Esophagus (tissue), 2 donors: Measurements from ENCODE around the gene CRYGN. TPM values are rescaled to one million over a fixed set of nuclear protein-coding genes. Genes with fewer than 3 reads are reported as not detected.

ENCODE experiments used
- H3K27ac ChIP-seq, 2 donors: one replicate each; pipeline ENCODE4 v1.5.1; 2013; ENCODE audit warnings: low read depth in 2 of 2, mild to moderate bottlenecking in 2 of 2, inconsistent platforms in 1 of 2, low read length in 1 of 2, moderate library complexity in 1 of 2
- H3K27me3 ChIP-seq, 2 donors: one replicate each; pipeline ENCODE4 v1.6.1; 2013; ENCODE audit warnings: low read length in 2 of 2, control low read depth in 1 of 2, mild to moderate bottlenecking in 1 of 2; ENCODE audit not compliant: insufficient read depth in 2 of 2, control insufficient read depth in 1 of 2
- H3K36me3 ChIP-seq, 2 donors: one replicate each; pipeline ENCODE4 v1.6.1; 2013; ENCODE audit warnings: low read length in 1 of 2; ENCODE audit not compliant: control insufficient read depth in 2 of 2, insufficient read depth in 2 of 2
- H3K4me1 ChIP-seq, 2 donors: one replicate each; pipeline ENCODE4 v1.6.1; 2013; ENCODE audit warnings: low read length in 1 of 2; ENCODE audit not compliant: control insufficient read depth in 2 of 2, insufficient read depth in 2 of 2
- H3K4me3 ChIP-seq, 2 donors: one replicate each; pipeline ENCODE4 v1.5.1; 2013; ENCODE audit warnings: low read length in 2 of 2, mild to moderate bottlenecking in 2 of 2, low read depth in 1 of 2, moderate library complexity in 1 of 2
- H3K9me3 ChIP-seq, 2 donors: one replicate each; pipeline ENCODE4 v1.6.1; 2013; ENCODE audit warnings: mild to moderate bottlenecking in 2 of 2, low read depth in 1 of 2, low read length in 1 of 2, moderate library complexity in 1 of 2; ENCODE audit not compliant: control insufficient read depth in 2 of 2, insufficient read depth in 1 of 2
- WGBS, 2 donors: extraction: QIAGEN DNeasy Blood & Tissue Kit; methylation state at CpG; one replicate each; pipeline ENCODE4 v1.1.7; 2013; 5-methylcytosine and 5-hydroxymethylcytosine counted together
- polyA plus RNA-seq, 2 donors: library from polyadenylated mRNA; stranded (reverse); fragments of 200-250 nt; gene quantifications; one replicate each; pipeline ENCODE4 v1.2.3, GENCODE V29; 2013
- donor health status: healthy with polysubstance abuse.
- donor health status: Bipolar disorder and iron deficiency.

CRYGN gene
- polyA plus RNA-seq, 2 donors: 0.01 TPM; not detected in 1

DNA sequence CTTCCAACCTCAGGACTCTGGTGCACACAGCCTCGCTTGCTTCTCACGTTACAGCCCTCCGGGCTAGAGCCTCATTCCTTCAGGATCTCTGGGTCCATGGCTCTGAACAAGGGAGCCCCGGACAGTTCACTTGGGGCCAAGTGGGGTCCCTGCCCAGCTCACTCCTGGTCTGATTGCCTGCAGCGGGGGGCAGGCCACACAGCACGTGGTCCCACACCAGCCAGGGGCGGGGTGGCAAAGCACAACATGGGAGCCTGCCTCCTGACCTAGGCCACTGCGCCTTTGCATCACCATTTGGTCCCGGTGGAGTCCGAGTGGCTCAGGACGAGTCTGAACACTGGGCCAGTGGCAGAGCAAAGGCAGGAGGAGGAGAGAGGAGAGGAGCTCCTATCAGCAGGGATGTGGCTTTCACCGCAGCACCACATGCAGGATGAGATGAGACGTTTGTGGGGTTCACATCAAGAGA lies 13.4 kb upstream of the CRYGN start:
- Histone ChIP-seq H3K36me3 (no peaks in the 10 kb centered on the region), H3K27ac (no peak overlapping the region), H3K27me3 (no peaks in the 10 kb centered on the region), H3K4me3 (no peak overlapping the region), H3K4me1 (peaks cover 0 to under 1% of the 10 kb centered on the region in 2 donors), H3K9me3 (no peaks in the 10 kb centered on the region)
- 84 to 86% methylated on average over 13 of the region's 13 CpGs for WGBS, 2 donors

DNA sequence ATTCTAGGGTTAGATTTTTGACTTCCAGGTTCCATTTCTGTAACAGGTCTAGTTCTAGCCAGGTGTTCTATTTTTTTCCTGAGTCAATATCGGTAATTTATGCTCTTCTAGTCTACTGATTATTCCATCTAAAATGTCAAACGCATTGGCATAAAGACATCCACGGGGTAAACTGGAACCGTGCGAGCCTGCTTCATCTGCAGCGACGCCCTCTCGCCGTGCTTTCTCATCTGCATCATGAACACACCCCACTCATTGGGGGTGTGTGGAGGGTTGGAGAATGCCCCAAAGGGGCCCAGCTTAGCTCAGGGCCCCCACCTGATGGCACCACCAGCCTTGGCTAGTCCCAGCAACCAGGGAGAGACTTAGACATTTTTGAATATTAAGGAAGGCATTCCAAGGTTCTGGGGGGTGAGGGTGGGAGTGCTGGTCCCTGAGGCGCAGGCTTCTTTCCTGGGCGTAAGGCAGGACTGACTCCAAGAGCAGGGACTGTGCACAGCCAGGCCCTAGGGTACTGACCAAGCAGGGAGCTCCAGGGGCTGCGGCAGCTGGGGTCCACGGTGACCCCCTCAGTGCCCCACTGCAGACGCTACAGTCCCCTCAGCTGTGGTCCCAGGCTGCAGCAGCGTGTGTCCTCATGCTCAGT lies 12.9 kb upstream of the CRYGN start:
- no peaks in the 10 kb centered on the region for H3K36me3 ChIP-seq
- no peak overlapping the region for H3K4me3 ChIP-seq
- no peaks in the 10 kb centered on the region for H3K9me3 ChIP-seq
- no peaks in the 10 kb centered on the region for H3K27me3 ChIP-seq
- no peak overlapping the region for H3K27ac ChIP-seq
- peaks cover 0 to 4% of the 10 kb centered on the region in 2 donors for H3K4me1 ChIP-seq
- WGBS, 2 donors: 84 to 86% methylated on average over 15 of the region's 15 CpGs

DNA sequence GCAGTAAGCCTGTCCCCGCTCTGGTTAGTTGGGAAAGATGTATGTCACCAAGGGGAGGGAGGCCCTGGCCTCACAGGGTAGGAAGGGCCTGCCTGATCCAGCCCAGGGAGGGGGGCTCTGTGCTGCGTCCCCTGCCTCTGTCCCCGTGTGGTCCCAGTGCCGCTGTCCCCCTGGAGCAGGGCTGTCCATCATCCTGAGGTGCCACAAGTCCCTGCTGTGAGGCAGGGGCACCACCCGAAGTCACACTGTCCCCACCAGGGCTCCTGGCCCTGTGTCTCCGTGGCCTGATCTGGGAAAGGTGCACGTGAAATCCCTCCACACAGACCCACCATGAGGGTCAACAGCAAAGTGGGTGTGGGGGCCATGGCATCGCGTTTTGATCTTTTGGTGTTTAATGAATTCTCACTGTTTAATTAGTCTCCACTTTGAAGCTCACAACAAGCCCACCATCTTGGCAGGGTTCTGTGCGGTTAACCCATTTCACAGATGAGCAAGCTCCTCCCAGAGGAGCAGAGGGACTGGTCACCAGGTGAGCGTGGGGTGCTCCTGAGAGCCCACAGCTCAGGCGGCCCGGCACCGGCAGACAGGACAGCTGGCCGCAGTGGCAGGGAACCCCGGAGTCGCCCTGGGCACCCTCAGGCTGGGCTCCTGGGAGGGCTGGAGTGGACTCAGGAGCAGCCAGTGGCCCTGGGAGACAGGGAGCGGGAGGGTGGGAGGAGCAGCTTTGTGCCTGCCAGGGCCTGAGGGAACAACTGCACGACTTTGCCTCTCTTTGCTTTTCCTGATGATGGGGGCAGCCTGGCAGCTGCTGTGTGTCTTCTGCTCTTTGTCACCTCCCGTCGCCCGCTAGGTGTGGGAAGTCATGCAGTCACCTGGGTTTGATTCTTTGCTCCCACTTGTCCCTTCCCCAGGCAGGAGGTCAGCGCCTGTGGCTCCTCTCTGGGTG lies 12.0 kb upstream of the CRYGN start:
- H3K27me3 ChIP-seq: no peaks in the 10 kb centered on the region
- WGBS, 2 donors: 83% methylated on average over 23 of the region's 23 CpGs
- H3K4me1 ChIP-seq: peaks cover 0 to 4% of the 10 kb centered on the region in 2 donors
- no peaks in the 10 kb centered on the region for H3K9me3 ChIP-seq
- no peaks in the 10 kb centered on the region for H3K36me3 ChIP-seq
- H3K4me3 ChIP-seq: no peak overlapping the region
- no peak overlapping the region for H3K27ac ChIP-seq

DNA sequence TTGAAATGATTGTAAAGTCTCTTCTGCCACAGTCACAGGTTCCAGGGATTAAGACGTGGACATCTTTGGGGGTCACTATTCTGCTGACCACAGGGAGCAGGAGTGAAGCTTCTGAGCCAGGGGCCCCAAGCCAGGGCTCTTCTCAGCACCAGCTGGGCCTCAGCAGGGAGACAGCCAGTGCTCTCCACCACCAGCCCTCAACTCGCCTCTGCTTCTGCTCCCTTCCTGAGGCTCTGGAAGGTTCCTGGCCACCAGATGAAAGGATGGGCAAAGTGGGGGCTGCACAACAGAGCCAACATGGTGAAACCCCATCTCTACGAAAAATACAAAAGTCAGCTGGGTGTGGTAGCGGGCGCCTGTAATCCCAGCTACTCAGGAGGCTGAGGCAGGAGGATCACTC lies 11.2 kb upstream of the CRYGN start:
- H3K9me3 ChIP-seq: no peaks in the 10 kb centered on the region
- H3K4me3 ChIP-seq: no peak overlapping the region
- WGBS, 2 donors: 81 to 85% methylated on average over 5 of the region's 5 CpGs
- H3K27ac ChIP-seq: no peak overlapping the region
- H3K27me3 ChIP-seq: no peaks in the 10 kb centered on the region
- peaks cover 0 to 4% of the 10 kb centered on the region in 2 donors for H3K4me1 ChIP-seq
- no peaks in the 10 kb centered on the region for H3K36me3 ChIP-seq

DNA sequence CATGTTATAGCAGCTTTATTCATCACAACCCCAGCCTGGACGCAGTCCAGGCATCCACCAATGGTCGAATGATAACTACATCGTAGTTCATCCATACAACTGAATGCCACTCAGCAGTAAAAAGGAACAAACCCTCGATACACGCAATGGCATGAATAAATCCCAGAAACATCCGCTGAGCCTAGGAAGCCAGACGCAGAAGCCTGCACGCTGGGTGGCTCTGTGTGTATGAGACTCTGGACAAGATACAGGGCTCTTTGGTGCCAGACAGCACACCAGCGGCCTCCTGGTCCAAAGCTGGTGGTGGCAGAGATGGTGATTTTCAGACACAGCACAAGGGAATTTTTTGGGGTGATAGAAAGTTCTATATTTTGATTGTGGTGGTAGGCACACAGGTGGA lies 10.0 kb upstream of the CRYGN start:
- Histone ChIP-seq H3K4me3 (no peak overlapping the region), H3K27ac (no peak overlapping the region), H3K27me3 (no peaks in the 10 kb centered on the region), H3K9me3 (no peaks in the 10 kb centered on the region), H3K4me1 (peaks cover 0 to 4% of the 10 kb centered on the region in 2 donors), H3K36me3 (no peaks in the 10 kb centered on the region)
- WGBS, 2 donors: 84 to 87% methylated on average over 9 of the region's 9 CpGs

DNA sequence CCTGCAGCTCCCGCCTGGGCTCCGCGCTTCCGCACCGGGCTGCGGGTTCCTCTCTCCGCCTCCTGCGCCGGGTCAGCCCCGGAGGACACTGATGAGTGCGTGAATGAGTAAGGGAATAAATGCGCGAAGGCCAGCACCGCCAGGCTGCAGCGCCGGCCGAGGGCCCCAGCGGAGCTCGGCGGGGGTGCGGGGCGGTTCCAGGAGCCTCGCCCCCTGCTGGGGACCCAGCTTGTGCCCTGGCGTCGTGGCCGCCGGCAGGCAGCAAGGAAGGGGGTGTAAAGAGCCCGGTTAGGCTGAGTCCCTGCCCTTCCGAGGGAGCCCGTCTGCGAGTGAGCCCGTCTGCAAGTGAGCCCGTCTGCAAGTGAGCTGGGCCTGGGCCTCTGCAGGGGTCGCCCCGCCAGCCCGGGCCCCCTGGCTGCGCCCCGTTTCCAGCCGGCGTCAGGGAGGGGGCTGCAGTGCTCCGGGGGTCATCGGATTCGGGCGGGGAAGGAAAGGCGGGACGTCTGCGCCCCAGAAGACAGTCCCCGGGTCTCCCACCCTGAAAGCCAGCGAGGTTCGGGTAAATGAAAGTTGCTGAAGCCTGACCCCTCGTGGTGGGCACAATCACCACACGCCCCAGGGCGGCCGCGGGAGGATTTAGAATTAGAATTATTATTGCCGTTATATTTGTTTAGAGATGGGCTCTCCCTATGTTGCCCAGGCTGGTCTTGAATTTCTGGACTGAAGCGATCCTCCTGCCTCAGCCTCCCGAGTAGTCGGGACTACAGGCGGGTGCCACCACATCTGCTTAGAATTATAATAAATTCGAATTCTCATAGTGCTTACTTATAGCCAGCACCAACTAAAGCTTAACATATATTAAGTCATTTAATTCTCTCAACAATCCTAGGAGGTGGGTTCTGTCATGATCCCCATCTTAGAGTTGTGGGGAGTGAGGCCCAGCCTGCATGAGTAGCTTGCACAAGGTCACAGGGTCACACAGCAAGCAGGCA lies 8.6 kb upstream of the CRYGN start:
- H3K9me3 ChIP-seq: no peaks in the 10 kb centered on the region
- H3K27ac ChIP-seq: peak overlapping the region in 1 of 2 donors; percentile 36
- H3K4me1 ChIP-seq: peaks cover 0 to 4% of the 10 kb centered on the region in 2 donors
- H3K36me3 ChIP-seq: no peaks in the 10 kb centered on the region
- WGBS, 2 donors: 3 to 6% methylated on average over 61 of the region's 61 CpGs
- H3K27me3 ChIP-seq: no peaks in the 10 kb centered on the region
- peak overlapping the region; percentile 47 to 50 for H3K4me3 ChIP-seq

DNA sequence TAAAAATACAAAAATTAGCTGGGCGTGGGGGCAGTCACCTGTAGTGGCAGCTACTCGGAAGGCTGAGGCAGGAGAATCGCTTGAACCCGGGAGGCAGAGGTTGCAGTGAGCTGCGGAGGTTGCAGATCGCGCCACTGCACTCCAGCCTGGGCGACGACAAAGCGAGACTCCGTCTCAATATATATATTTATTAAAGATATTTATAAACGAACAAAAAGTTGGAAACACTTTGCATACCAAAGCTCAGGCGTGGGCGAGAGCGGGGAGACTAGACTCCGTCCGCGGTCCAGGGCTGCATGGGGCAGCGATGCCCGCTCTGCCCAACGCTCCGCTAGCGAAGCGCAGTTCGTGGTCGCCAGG lies 7.9 kb upstream of the CRYGN start:
- 50 to 55% methylated on average over 26 of the region's 26 CpGs for WGBS, 2 donors
- Histone ChIP-seq H3K27ac (no peak overlapping the region), H3K4me3 (peak overlapping the region; percentile 47 to 50)

DNA sequence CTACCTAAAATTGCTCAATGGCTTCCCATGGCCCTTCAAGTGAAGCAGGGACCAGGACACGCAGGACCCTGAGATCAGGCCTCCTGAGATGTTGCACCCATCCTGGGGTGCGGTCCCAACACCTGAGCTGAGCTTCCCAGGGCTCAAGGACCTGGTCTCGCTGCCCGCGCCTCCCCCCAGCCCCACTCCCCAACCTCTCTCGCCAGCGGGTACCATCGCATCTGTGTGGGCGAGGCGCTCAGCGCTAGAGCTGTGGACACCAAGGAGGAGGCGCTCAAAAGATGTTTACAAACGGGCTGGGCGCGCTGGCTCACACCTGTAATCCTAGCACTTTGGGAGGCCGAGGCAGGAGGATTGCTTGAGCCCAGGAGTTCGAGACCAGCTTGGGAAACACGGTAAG lies 7.4 kb upstream of the CRYGN start:
- H3K9me3 ChIP-seq: no peaks in the 10 kb centered on the region
- no peaks in the 10 kb centered on the region for H3K27me3 ChIP-seq
- WGBS, 2 donors: 96 to 98% methylated on average over 18 of the region's 18 CpGs
- no peak overlapping the region for H3K27ac ChIP-seq
- no peak overlapping the region for H3K4me3 ChIP-seq
- H3K4me1 ChIP-seq: peaks cover 0 to 4% of the 10 kb centered on the region in 2 donors
- H3K36me3 ChIP-seq: no peaks in the 10 kb centered on the region

More for the DNA sequence above, 7.9 kb upstream of the CRYGN start:
- H3K4me1 ChIP-seq: peaks cover 0 to 4% of the 10 kb centered on the region in 2 donors
- no peaks in the 10 kb centered on the region for H3K36me3 ChIP-seq
- H3K27me3 ChIP-seq: no peaks in the 10 kb centered on the region
- H3K9me3 ChIP-seq: no peaks in the 10 kb centered on the region

DNA sequence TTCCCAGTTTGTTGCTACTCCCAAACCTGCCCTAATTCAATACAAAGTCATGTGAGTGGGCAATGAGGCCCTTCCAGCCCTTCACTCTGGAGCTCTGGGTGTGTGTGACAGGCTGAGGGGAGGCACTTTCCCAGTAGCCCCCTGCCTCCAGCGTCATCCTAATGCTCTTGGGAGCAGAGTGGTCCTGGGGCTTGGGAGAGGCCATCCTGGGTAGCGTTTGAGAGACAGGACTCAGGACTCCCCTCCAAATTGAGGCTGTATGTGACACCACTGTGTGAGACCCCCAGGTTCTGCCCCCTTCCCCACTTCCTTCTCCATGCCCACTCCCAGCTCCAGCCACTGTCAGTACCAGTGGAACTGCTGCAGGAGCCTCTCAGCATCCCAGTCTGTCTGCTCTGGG lies 6.5 kb upstream of the CRYGN start:
- H3K27ac ChIP-seq: no peak overlapping the region
- no peaks in the 10 kb centered on the region for H3K27me3 ChIP-seq
- H3K4me3 ChIP-seq: no peak overlapping the region
- 92 to 95% methylated on average over 2 of the region's 2 CpGs for WGBS, 2 donors
- H3K36me3 ChIP-seq: no peaks in the 10 kb centered on the region
- peaks cover 0 to 4% of the 10 kb centered on the region in 2 donors for H3K4me1 ChIP-seq
- H3K9me3 ChIP-seq: no peaks in the 10 kb centered on the region
